NCI-H2107 treated with DMSO at 0.1 percent for 48 hours (cell line): ENCODE results near the gene PHF19.

Experiments
- DNase-seq: peaks from one replicate; lab custom pipeline; 2025; ENCODE audit not compliant: unreplicated experiment; lab: John Stamatoyannopoulos, UW

The PHF19 gene

GRCh38 chr9:120913647-120914264 lies 36.8 kb upstream of the PHF19 start:
- no peak for DNase-seq

DNA sequence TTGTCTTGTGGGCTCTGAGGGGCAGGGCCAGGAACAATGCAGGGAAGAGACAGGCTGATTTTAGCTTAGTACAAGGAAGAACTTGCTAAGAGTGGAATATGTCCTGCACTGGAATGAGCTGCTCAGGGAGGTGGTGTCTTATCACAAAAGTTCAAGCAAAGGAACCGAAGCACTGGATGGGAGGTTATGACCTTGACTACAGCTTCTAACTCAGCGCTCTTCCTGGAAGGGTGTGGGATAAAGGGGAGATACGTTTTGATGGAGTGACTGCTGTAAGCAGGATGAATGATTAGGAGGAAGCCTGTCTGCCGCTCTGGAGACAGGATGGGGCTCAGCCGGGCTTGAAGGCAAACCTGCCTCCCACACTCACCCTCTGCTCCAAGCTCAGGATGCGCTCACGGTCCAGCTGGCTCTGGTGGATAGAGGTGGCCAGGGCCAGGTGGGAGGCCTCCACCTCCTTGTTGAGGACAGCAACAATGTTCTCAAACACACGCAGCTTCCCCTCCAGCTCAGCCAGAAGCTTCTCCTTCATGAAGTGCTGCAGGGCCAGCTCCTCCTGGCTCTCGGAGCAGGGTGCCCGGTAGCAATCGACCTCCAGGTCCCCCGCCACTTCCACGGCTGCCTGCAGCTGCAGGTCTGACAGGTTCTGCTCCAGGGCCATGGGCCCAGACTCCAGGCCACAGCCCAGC lies 36.1 kb upstream of the PHF19 start:
- no peak for DNase-seq

- DNase-seq = no peak
Observed at GRCh38 chr9:120911295-120911837, 34.4 kb upstream of the PHF19 start.

DNA sequence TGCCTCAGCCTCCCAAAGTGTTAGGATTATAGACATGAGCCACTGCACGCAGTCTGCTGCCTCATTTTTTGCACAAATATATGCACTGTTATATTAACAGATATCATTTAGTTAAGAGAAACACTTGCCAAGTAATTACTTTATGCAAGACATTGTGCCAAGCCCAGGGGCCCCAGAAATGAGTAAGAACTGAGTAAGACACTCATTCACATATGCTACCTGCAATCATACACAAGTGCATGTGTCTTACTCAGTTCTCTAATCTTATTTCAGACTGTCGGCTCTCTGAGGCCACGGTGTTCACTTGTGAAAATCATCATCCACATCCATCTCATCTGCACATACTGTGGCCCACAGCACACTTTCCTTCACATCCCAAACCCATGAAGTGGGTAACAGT lies 33.7 kb upstream of the PHF19 start:
- no peak for DNase-seq

DNA sequence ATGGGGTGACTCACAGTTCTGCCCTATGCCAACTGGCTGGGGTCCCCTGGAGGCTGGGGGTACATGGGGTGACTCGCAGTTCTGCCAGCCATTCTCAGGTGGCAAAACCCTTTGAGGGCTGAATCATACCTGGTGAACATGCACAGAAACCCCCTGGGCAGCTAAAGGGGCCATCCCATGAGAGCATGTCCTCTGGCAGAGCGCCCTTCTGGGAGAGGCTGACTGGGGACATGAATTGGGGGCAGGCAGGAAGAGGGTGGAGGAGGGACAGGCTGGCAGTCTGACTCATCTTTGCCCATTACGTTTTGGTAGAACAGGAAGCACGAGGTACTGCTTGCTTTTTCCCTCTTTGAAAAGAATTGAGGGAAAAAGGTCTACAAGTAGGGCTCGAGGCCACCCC lies 32.9 kb upstream of the PHF19 start:
- no peak for DNase-seq

GRCh38 chr9:120905315-120906164 lies 28.6 kb upstream of the PHF19 start:
- no peak for DNase-seq

GRCh38 chr9:120904978-120905301 lies 28.0 kb upstream of the PHF19 start:
- no peak for DNase-seq

- DNase-seq = no peak
Observed at GRCh38 chr9:120904061-120904977, 27.3 kb upstream of the PHF19 start.

DNA sequence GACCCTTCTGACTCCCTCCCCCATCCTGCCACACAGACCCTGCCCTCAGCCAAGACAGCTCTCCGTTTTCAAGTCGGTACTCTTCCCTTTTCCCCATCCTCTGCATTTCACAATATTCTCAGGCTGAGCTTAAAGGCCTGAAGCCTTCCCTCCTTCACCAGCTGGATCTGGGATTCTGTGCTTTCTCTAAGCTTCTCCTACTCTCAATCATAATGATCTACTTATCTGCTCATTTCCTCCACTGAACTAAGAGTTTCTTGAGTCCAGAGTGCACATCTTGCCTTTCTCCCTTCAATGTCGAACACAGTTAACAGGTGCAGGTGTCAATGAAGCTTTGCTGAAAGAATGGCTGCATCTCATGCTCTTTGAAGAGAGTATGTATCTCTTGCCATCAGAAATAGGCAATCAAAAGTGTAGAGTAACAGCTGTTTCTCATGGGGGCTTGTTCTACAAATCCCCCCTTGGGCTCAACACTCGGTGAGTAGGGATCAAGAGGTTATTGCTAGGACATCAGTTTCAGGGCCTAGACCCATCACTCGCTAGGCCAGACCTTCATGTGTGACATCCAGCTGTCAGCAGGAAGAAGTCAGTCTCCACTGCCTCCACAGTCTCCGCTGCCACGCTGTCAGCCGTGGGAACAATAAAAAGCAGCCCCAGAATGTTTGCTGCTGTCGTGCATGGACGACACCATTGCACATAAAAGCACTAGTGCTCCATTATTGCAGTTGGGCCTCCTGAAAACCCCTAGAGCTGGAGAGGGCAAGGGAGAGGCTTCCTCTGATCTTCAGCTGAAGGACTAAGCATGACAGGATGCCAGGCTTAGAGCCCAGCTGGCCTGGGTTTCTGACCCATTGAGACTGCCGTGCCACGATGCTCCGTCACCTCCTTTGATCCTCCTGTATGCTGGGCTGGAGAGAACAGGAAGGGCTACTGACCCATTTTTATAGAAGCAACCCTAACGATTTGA lies 25.9 kb upstream of the PHF19 start:
- DNase-seq = no peak

DNA sequence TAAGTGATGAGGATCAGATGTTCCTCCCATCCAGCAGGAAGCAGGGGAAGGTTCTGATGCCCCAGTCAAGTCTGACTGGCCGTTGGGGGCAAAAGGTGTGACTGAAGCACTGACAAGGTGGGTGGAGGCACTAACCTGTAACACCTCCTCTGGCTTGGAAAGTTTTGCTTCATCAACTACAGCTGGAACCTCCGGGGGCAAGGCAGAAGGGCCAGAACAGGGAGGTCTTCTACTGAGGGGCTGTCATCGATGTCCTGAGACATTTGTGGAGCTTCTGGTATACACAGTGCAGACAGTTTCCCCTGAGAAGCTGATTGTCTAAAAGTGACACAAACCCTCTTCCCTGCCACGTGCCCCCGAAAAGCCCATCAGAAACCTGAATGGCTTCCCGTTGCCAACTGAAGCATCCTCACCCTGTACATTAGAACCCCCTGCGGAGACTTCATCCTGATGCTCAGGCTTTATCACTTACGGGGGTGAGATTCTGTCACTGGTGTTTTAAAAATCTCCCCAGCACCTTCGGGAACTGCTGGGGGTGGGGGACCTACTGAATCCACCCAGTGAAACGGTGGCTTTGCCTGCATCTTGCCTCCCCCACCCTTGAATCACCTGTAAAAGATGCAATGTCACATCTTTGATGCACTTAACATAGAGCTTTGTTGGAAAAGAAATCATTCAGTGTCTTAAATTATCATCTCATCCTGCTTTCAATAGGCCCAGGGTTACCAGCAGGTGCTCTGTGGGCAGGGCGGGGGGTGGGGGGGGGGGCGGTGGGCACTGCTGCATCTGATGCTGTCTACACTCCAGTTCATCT lies 25.0 kb upstream of the PHF19 start:
- DNase-seq = peak; percentile 41

- no peak for DNase-seq
Observed at GRCh38 chr9:120900824-120901223, 23.8 kb upstream of the PHF19 start.

GRCh38 chr9:120899490-120900068 lies 22.6 kb upstream of the PHF19 start:
- DNase-seq = no peak

DNA sequence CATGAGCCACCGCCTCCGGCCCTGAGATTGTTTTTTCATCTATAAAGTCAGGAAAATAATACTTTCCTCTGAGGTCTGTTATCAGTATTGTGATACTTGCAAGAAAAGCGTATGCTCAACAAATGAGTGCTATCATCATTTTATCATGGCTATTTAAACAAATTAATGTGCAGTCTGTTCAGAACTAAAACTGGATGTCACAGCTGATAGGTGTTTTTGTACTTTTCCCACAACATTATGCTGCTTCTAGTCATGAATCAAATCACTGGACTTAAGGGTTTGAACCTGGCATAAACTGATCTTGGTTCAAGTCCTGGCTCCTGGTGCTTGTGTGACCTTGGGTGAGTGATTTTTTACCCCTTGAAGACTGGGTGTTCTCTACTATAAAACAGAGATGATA lies 21.4 kb upstream of the PHF19 start:
- DNase-seq = no peak

GRCh38 chr9:120895951-120896350 lies 19.0 kb upstream of the PHF19 start:
- no peak for DNase-seq

DNA sequence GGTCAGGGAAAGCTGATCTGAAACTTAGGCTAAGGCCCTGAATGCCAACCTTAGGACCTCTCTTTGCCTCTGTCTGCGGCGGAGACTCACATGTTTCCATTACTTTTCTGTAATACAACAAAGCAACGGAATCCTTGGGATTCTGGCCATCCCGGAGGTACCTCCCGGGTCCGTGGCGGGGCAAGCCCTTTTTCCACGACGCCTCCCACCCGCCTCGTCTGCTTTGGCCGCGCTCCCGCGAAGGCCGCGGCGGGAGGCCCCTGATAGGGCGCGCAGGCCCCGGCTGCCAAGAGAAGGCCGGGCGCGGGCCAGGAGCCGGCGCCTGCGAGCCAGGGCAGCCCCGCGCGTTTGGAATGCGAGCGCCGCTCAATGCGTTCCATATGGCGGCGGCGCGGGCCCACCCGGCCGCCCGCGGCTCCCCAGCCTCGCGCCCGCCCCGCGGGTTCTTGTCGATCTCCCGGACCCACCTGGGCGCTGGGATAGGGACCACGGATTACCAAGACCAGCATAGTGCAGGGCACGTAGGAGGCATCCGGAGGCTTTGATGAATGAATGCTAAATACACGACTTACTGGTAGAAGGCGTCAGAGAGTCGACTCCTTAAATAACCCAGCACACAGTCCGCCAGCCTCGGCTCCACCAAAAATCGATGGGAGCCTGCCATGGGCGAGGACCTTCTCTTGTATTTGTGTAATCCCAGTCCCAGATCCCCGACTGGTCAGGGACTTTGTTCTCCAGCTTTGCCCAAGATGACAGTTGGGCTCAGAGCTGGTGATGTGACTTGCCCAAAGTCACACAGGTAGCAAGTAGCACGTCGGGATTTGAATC lies 17.5 kb upstream of the PHF19 start:
- DNase-seq = no peak

DNA sequence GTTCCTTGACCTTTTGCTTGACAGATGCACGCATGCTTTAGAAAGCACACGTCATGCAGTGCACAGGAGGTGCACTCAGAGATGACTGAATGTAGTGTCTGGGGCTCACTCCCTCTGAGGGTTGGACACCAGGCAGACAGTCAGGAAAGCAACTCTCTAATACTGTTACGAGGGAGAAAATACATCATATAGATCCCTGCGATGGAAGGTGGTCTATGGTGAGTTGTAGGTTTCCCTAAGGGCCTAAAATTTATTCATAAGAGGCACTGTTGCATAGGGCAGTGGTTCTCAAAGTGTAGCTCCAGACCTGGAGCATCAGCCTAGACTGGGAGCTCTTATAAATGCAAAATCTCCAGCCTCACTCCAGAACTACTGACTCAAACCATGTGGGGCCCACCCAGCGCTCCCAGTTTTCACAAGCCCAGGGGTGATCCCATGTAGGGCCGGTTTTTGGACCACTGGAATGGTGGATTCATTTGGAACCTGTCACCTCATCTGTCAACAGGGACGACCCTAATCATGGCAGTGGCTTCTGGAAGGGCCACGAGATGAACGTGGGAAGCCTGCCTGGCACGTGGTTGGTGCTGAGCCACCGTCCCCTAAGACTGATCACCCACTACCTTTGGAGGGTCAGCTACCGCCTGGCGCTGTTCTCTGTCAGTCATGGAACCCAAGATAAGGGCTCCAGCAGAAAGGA lies 16.8 kb upstream of the PHF19 start:
- DNase-seq = no peak
